NCI-H1092 (cell line): ENCODE measurements around the gene TCP1.
"Not testable (repeated sequence)": the region's sequence is repeated elsewhere in the genome, so short reads cannot be mapped to it uniquely, and the experiment has no call there.

Source experiments
- DNase-seq: peaks from one replicate; lab custom pipeline; 2025; lab: John Stamatoyannopoulos, UW

The TCP1 gene

GRCh38 chr6:159739341-159739740, 50.1 kb downstream of the TCP1 start:
- no peak for DNase-seq

DNA sequence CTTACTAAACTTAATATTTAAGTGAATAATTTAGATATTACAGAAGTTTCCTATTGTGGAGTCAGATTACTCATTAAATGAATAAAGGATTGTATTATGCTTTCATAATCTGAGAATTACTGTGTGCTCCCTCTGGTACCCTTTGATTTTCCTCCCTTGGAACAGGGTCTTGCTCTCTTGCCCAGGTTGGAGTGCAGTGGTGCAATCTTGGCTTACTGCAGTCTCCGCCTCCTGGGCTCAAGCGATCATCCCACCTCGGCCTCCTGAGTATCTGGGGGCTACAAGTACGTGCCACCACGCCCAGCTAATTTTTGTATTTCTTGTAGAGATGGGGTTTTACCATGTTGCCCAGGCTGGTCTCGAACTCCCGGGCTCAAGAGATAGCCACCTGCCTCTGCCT, 52.5 kb downstream of the TCP1 start:
- no peak for DNase-seq

DNA sequence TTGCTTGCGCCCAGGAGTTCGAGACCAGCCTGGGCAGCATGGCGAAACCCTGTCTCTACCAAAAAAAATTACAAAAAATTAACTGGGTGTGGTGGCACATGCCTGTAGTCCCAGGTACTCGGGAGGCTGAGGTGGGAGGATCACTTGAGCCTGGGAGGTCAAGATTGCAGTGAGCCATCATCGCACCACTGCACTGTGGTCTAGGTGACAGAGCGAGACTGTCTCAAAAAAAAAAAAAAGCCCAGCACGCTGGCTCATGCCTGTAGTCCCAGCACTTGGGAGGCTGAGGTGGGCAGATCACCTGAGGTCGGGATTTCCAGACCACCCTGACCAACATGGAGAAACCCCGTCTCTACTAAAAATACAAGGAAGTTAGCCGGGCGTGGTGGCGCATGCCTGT, 56.0 kb downstream of the TCP1 start:
- DNase-seq, result not testable (repeated sequence)

DNA sequence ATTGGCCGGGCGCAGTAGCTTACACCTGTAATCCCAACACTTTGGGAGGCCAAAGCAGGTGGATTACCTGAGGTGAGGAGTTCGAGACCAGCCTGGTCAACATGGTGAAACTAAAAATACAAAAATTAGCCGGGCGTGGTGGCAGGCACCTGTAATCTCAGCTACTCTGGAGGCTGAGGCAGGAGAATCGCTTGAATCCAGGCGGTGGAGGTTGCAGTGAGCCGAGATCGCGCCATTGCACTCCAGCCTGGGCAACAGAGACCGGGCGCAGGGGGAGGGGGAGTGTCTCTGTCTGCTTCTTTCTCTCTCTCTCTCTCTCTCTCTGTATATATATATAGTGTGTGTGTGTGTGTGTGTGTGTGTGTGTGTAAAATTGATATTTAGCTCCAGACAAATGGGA, 56.9 kb downstream of the TCP1 start:
- DNase-seq, result not testable (repeated sequence)

GRCh38 chr6:159730332-159730676, 59.1 kb downstream of the TCP1 start:
- no peak for DNase-seq

DNA sequence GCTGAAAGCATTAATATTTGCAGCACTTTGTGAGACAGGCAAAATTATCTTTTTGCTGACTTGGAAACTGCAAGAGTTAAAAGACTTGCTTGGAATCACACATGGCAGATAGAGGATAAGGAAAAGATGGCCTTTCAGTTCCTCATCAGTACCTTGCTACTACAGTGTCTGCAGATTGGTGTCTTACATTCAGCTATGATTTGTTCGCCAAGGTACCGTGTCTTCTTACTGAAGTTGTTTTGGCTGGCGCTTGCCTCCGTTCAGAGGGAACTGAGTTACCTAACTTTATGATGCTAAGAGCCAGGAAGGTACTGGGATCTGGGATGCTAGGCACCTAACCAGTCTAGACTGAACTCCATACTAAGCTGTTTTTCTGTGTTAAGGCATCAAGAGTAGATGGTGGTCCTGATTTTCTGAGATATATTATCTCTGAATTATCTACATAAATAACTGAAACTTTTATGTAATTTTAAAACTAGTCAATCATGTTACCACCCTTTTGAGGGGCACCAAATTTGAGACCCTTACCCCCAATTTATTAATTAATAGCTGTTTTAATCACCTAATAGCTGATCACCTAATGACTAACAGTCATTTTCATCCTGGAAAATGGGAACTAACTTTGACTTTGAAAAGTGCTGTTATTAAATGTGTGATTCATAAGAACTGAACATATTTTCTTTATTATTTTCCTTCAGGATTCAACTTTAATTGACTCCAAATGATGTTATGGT, 59.6 kb downstream of the TCP1 start:
- no peak for DNase-seq

DNA sequence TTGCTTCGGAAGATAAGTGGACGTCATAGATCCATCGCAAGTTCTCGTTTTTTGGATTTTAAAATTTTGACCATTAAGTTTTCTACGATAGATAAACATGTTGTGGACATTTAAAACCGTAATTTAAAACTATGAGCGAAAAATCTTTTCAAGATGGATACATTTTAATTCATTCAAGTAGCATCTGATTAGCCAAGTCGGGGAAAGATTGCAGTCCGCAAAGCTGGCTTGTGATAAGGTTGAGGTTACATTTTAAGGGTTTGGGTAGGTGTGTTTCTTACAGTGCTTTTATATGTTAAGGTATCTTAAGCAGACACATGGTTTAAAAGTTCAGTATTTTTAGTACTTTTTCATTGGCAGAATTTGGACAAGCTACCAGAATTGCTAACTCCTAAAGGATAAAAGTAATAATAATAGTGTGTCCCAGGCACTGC, 60.9 kb downstream of the TCP1 start:
- no peak for DNase-seq
